ENCODE data around the gene HYDIN. TPM values are rescaled to one million over a fixed set of nuclear protein-coding genes. Genes with fewer than 3 reads are reported as not detected.

Gene HYDIN
- total RNA-seq, 1 donor from 2014 or later, result 1.2 TPM

GRCh38 chr16:71205482-71206131 is 24.9 kb downstream of the HYDIN start:
- no peaks in the 10 kb centered on the region for H3K4me1 ChIP-seq
- no peaks in the 10 kb centered on the region for H3K36me3 ChIP-seq
- DNase-seq (ENCODE audit: low spot score in 2 of 2), result no peak
- no peaks in the 10 kb centered on the region for H3K27me3 ChIP-seq
- intact Hi-C loops (cut with DNase I), result no loop called here
- peaks cover 0 to 5% of the 10 kb centered on the region in 2 donors for H3K9me3 ChIP-seq
- H3K4me3 ChIP-seq, result no peak overlapping the region
- TF ChIP-seq, protein P1, sequence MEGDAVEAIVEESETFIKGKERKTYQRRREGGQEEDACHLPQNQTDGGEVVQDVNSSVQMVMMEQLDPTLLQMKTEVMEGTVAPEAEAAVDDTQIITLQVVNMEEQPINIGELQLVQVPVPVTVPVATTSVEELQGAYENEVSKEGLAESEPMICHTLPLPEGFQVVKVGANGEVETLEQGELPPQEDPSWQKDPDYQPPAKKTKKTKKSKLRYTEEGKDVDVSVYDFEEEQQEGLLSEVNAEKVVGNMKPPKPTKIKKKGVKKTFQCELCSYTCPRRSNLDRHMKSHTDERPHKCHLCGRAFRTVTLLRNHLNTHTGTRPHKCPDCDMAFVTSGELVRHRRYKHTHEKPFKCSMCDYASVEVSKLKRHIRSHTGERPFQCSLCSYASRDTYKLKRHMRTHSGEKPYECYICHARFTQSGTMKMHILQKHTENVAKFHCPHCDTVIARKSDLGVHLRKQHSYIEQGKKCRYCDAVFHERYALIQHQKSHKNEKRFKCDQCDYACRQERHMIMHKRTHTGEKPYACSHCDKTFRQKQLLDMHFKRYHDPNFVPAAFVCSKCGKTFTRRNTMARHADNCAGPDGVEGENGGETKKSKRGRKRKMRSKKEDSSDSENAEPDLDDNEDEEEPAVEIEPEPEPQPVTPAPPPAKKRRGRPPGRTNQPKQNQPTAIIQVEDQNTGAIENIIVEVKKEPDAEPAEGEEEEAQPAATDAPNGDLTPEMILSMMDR (IDR thresholded peaks at IDR 0.05), result no peak
- no peak overlapping the region for H3K27ac ChIP-seq

- Histone ChIP-seq H3K9me3 (peaks cover 0 to 5% of the 10 kb centered on the region in 2 donors), H3K27me3 (no peaks in the 10 kb centered on the region), H3K4me1 (no peaks in the 10 kb centered on the region), H3K27ac (no peak overlapping the region), H3K4me3 (no peak overlapping the region), H3K36me3 (no peaks in the 10 kb centered on the region)
- intact Hi-C loops (cut with DNase I), result no loop called here
- TF ChIP-seq, protein P1 (IDR thresholded peaks at IDR 0.05), result no peak
- DNase-seq (ENCODE audit: low spot score in 2 of 2), result no peak
Observed at GRCh38 chr16:71203631-71204030, 26.9 kb downstream of the HYDIN start.

- no peaks in the 10 kb centered on the region for H3K36me3 ChIP-seq
- H3K4me3 ChIP-seq, result no peak overlapping the region
- TF ChIP-seq, protein P1 (IDR thresholded peaks at IDR 0.05), result no peak
- intact Hi-C loops (cut with DNase I), result no loop called here
- DNase-seq (ENCODE audit: low spot score in 2 of 2), result no peak
- H3K9me3 ChIP-seq, result peaks cover 0 to 5% of the 10 kb centered on the region in 2 donors
- H3K27ac ChIP-seq, result no peak overlapping the region
- no peaks in the 10 kb centered on the region for H3K27me3 ChIP-seq
- H3K4me1 ChIP-seq, result no peaks in the 10 kb centered on the region
Observed at GRCh38 chr16:71201556-71201955, 29.0 kb downstream of the HYDIN start.

DNA sequence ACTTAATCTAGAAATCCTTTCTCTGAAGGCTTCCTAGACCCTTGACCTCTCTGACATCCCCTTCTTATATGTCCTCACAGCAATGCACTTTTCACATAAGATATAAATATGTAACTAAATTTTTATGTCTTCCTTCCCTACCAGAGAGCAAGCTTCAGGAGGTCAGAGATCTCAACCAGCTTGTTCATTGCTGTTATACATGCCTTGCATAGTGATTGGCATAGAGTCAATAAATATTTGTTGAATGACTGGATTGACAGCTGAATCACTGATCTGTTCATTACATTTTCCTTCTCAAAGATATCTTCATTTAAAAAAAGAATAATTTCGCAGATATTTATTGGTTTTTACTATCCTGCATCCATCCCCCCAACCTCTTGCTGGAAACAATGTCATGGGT is 29.5 kb downstream of the HYDIN start:
- Histone ChIP-seq H3K9me3 (peaks cover 0 to 3% of the 10 kb centered on the region in 2 donors), H3K27me3 (no peaks in the 10 kb centered on the region), H3K4me1 (no peaks in the 10 kb centered on the region), H3K4me3 (no peak overlapping the region), H3K36me3 (no peaks in the 10 kb centered on the region), H3K27ac (no peak overlapping the region)
- DNase-seq (ENCODE audit: low spot score in 2 of 2), result no peak
- TF ChIP-seq, protein P1 (IDR thresholded peaks at IDR 0.05), result no peak
- intact Hi-C loops (cut with DNase I), result no loop called here

GRCh38 chr16:71198408-71198807 is 32.1 kb downstream of the HYDIN start:
- Histone ChIP-seq H3K27me3 (no peaks in the 10 kb centered on the region), H3K4me3 (no peak overlapping the region), H3K4me1 (no peaks in the 10 kb centered on the region), H3K9me3 (no peaks in the 10 kb centered on the region), H3K27ac (no peak overlapping the region), H3K36me3 (no peaks in the 10 kb centered on the region)
- DNase-seq (ENCODE audit: low spot score in 2 of 2), result no peak
- intact Hi-C loops (cut with DNase I), result no loop called here
- TF ChIP-seq, protein P1 (IDR thresholded peaks at IDR 0.05), result no peak

GRCh38 chr16:71192387-71192786 is 38.1 kb downstream of the HYDIN start:
- no peaks in the 10 kb centered on the region for H3K36me3 ChIP-seq

More at GRCh38 chr16:71192387-71192786, 38.1 kb downstream of the HYDIN start:
- no peaks in the 10 kb centered on the region for H3K4me1 ChIP-seq
- TF ChIP-seq, protein P1 (IDR thresholded peaks at IDR 0.05), result no peak
- H3K27me3 ChIP-seq, result no peaks in the 10 kb centered on the region
- H3K4me3 ChIP-seq, result no peak overlapping the region
- no peak for DNase-seq (ENCODE audit: low spot score in 2 of 2)
- intact Hi-C loops (cut with DNase I), result no loop called here
- H3K27ac ChIP-seq, result no peak overlapping the region
- H3K9me3 ChIP-seq, result no peaks in the 10 kb centered on the region
